Endothelial cell of umbilical vein (primary cell): ENCODE measurements around the gene SIAH1. TPM values are rescaled to one million over a fixed set of nuclear protein-coding genes. Genes with fewer than 3 reads are reported as not detected.
"Not testable (repeated sequence)": the region's sequence is repeated elsewhere in the genome, so short reads cannot be mapped to it uniquely, and the experiment has no call there.

Experiments used
- BruUV-seq: library from RNA; stranded (reverse); fragments of 400-500 nt; replicated peaks from 2 replicates; lab custom pipeline; 2021; lab: Mats Ljungman, UMichigan
- CTCF ChIA-PET: fragments of 300-600, 350-600 bp; sonication (Branson Sonifier 250); formaldehyde crosslinking; loops from one replicate; lab custom pipeline; 2021; ENCODE audit warnings: antibody characterized with exemption, inconsistent platforms; lab: Charles Lee
- POLR2A ChIA-PET: fragments of 300-600, 350-600 bp; sonication (Branson Sonifier 250); formaldehyde crosslinking; loops from one replicate; lab custom pipeline; 2021; ENCODE audit warnings: antibody characterized with exemption, inconsistent platforms; lab: Charles Lee
- DNase-seq: peaks from one replicate; pipeline ENCODE4 v3.0.0-alpha.2; 2011; ENCODE audit warnings: low read depth, low spot score
- FAIRE-seq: peaks from 2 replicates; lab custom pipeline; 2011; peaks lifted over from hg19 to GRCh38; lab: Jason Lieb, UNC
- H2AFZ ChIP-seq: 2 replicates; pipeline ENCODE4 v1.6.0; 2012; ENCODE audit warnings: low read depth, low read length, control low read depth, inconsistent platforms
- H3K27ac ChIP-seq: 2 replicates; pipeline ENCODE4 v1.5.1; 2011; ENCODE audit warnings: low read depth, mild to moderate bottlenecking, control low read depth, low read length, moderate library complexity; ENCODE audit not compliant: insufficient read depth
- H3K27me3 ChIP-seq, 2 experiments: 2 replicates each; pipeline versions ENCODE4 v1.6.0 to v1.6.1; 2011; ENCODE audit warnings: low read length in 2 of 2, mixed read lengths in 1 of 2; ENCODE audit not compliant: control insufficient read depth in 2 of 2, insufficient read depth in 2 of 2
- H3K36me3 ChIP-seq, 2 experiments: 2 replicates in 1 of 2; 3 replicates in 1 of 2; pipeline ENCODE4 v1.5.1; 2011; ENCODE audit warnings: low read length in 2 of 2, mild to moderate bottlenecking in 1 of 2, moderate library complexity in 1 of 2; ENCODE audit not compliant: control insufficient read depth in 2 of 2, insufficient read depth in 2 of 2; ENCODE audit errors: extremely low read depth in 1 of 2
- H3K4me1 ChIP-seq: 3 replicates; pipeline ENCODE4 v1.5.1; 2011; ENCODE audit warnings: mild to moderate bottlenecking, low read length; ENCODE audit not compliant: control insufficient read depth, insufficient read depth; ENCODE audit errors: extremely low read depth
- H3K4me2 ChIP-seq: 2 replicates; pipeline ENCODE4 v1.6.1; 2011; ENCODE audit warnings: low read length, control low read depth, mixed read lengths; ENCODE audit not compliant: insufficient read depth
- H3K4me3 ChIP-seq, 3 experiments: fragments of 200-600 bp in 1 of 3; sonication (generic), shearing (Covaris generic) in 1 of 3; replicated peaks in 1 of 3; 2 replicates each; pipeline ENCODE4 v1.5.1; 2011 to 2016; ENCODE audit warnings: control low read depth in 3 of 3, low read length in 3 of 3, mild to moderate bottlenecking in 2 of 3, inconsistent platforms in 1 of 3, low read depth in 1 of 3, moderate library complexity in 1 of 3; ENCODE audit not compliant: insufficient read depth in 1 of 3
- H3K79me2 ChIP-seq: 2 replicates; pipeline ENCODE4 v1.6.0; 2012; ENCODE audit warnings: low read length, inconsistent platforms; ENCODE audit not compliant: control insufficient read depth, insufficient read depth
- H3K9ac ChIP-seq: replicated peaks from 2 replicates; pipeline ENCODE3; 2011; ENCODE audit warnings: low read length, control low read depth; ENCODE audit not compliant: insufficient read depth; ENCODE audit errors: extremely low read depth
- H3K9me1 ChIP-seq: replicated peaks from 3 replicates; pipeline ENCODE4 v1.6.0; 2011; ENCODE audit warnings: mild to moderate bottlenecking, low read length; ENCODE audit not compliant: control insufficient read depth, insufficient read depth; ENCODE audit errors: extremely low read depth
- H3K9me3 ChIP-seq: replicated peaks from 2 replicates; pipeline ENCODE4 v1.5.1; 2012; ENCODE audit warnings: low read length, inconsistent platforms; ENCODE audit not compliant: control insufficient read depth, insufficient read depth
- H4K20me1 ChIP-seq: replicated peaks from 2 replicates; pipeline ENCODE3; 2011; ENCODE audit warnings: mild to moderate bottlenecking, low read length; ENCODE audit not compliant: control insufficient read depth, insufficient read depth; ENCODE audit errors: extremely low read depth
- CTCF ChIP-seq, 2 donors: IDR thresholded peaks; 1 replicate in 1 of 2; 2 replicates in 1 of 2; pipeline ENCODE4 v1.5.1; 2011; ENCODE audit warnings: low read length in 2 of 2, mild to moderate bottlenecking in 2 of 2, moderate library complexity in 2 of 2, control low read depth in 1 of 2, inconsistent platforms in 1 of 2, low read depth in 1 of 2; ENCODE audit not compliant: insufficient read depth in 1 of 2; ENCODE audit errors: extremely low read depth in 1 of 2
- EZH2 ChIP-seq: IDR thresholded peaks from 2 replicates; pipeline ENCODE4 v1.6.1; 2012; ENCODE audit warnings: borderline replicate concordance, low read depth, mild to moderate bottlenecking, moderate library complexity, low read length, inconsistent platforms; ENCODE audit not compliant: severe bottlenecking
- FOS ChIP-seq: IDR thresholded peaks from 2 replicates; pipeline ENCODE4 v1.6.1; 2011; ENCODE audit warnings: mild to moderate bottlenecking, low read length, moderate library complexity, borderline replicate concordance; ENCODE audit not compliant: insufficient read depth
- GATA2 ChIP-seq: IDR thresholded peaks from 2 replicates; pipeline ENCODE4 v1.7.0; 2011; ENCODE audit warnings: low read depth, mild to moderate bottlenecking, moderate library complexity, mixed read lengths, low read length; ENCODE audit not compliant: insufficient read length, insufficient read depth
- JUN ChIP-seq: IDR thresholded peaks from 2 replicates; pipeline ENCODE4 v1.6.1; 2011; ENCODE audit warnings: borderline replicate concordance, low read depth; ENCODE audit not compliant: insufficient read length, insufficient read depth
- MAX ChIP-seq: IDR thresholded peaks from 2 replicates; pipeline ENCODE4 v1.6.1; 2011; ENCODE audit not compliant: insufficient read depth, insufficient read length
- MYC ChIP-seq: IDR thresholded peaks from one replicate; pipeline ENCODE4 v1.6.1; 2011; ENCODE audit warnings: mild to moderate bottlenecking, low read depth, low read length
- POLR2A ChIP-seq: IDR thresholded peaks from 2 replicates; pipeline ENCODE4 v1.6.1; 2012; ENCODE audit warnings: low read depth, mild to moderate bottlenecking, control low read depth, low read length
- POLR2AphosphoS5 ChIP-seq: IDR thresholded peaks from 2 replicates; pipeline ENCODE4 v1.6.1; 2012; ENCODE audit warnings: low read depth, mild to moderate bottlenecking, control low read depth, low read length, moderate library complexity; ENCODE audit not compliant: insufficient read depth
- dilution Hi-C: fragments of 300-500 bp; cut with MboI; formaldehyde crosslinking; loops from one replicate; pipeline ENCODE4 v1.15.0; 2019; ENCODE audit warnings: low sequenced_read_pairs; ENCODE audit not compliant: extremely low pct_ligation_motif_present
- intact Hi-C: fragments of 100-400 bp; cut with micrococcal nuclease; formaldehyde crosslinking; loops from one replicate; pipeline ENCODE4 v1.10.0; 2022
- polyA plus RNA-seq, 4 experiments: library from polyadenylated mRNA; depleted of rRNA in 3 of 4; stranded (reverse) in 3 of 4; unstranded in 1 of 4; fragments of >200 nt; gene quantifications; 2 replicates each; pipeline versions ENCODE4 v1.2.1 to v1.2.3, GENCODE V29; 2011 to 2012; ENCODE audit warnings: missing spikeins in 1 of 4
- total RNA-seq: library from RNA; stranded (reverse); gene quantifications from 2 replicates; pipeline ENCODE4 v1.2.3, GENCODE V29; 2021

The SIAH1 gene
- total and polyA plus RNA-seq, 2 donors (not counting 3 experiments of a cell fraction or from before 2014, with no cell fraction given) = 14.4 to 19.9 TPM

- no peak overlapping the region for H2AFZ ChIP-seq
- no peak overlapping the region for H3K27ac ChIP-seq
- no peak overlapping the region for H3K4me3 ChIP-seq
- no peaks in the 10 kb centered on the region for H3K9me1 ChIP-seq
- DNase-seq = no peak
- no peaks in the 10 kb centered on the region for H3K9me3 ChIP-seq
- no peak for FAIRE-seq
- ChIA-PET CTCF (interaction anchor here (0.7 to 2.0 kb wide), 8 partner anchors 9 to 314 kb away, joined by 3 to 14 read pairs (median 3); no protein-coding TSS in a partner anchor), POLR2A (no interaction called here)
- no peak overlapping the region for H3K9ac ChIP-seq
- BruUV-seq = no TSS peak
- TF ChIP-seq MAX = no peak
- no peak for TF ChIP-seq GATA2
- no peak for TF ChIP-seq POLR2AphosphoS5
- no peak for TF ChIP-seq CTCF (IDR thresholded peaks at IDR 0.05; ENCODE audit: extremely low read depth in 1 of 2, insufficient read depth in 1 of 2, low read depth in 1 of 2, low read length in 2 of 2)
- TF ChIP-seq FOS = no peak
- TF ChIP-seq EZH2 = no peak
- no peak for TF ChIP-seq MYC
- TF ChIP-seq JUN = no peak
- TF ChIP-seq POLR2A = no peak
- intact Hi-C loops = loop anchor here (2.0 to 5.0 kb wide), 2 partner anchors 40 to 84 kb away; no protein-coding TSS in a partner anchor
- H4K20me1 ChIP-seq = no peaks in the 10 kb centered on the region
- no peak overlapping the region for H3K4me2 ChIP-seq
- no peaks in the 10 kb centered on the region for H3K27me3 ChIP-seq
- no peaks in the 10 kb centered on the region for H3K79me2 ChIP-seq
- H3K4me1 ChIP-seq = peaks cover 22% of the 10 kb centered on the region
- dilution Hi-C loops = no loop called here
- no peaks in the 10 kb centered on the region for H3K36me3 ChIP-seq
Measured at GRCh38 chr16:48317026-48317425, 68.2 kb downstream of the SIAH1 start.

- H3K4me1 ChIP-seq = peaks cover 19% of the 10 kb centered on the region
- POLR2A ChIA-PET, intact Hi-C loops, H3K27ac ChIP-seq, H3K9me3 ChIP-seq, FAIRE-seq, H3K9ac ChIP-seq, H3K79me2 ChIP-seq, DNase-seq, H4K20me1 ChIP-seq, H3K9me1 ChIP-seq, H3K36me3 ChIP-seq, H3K27me3 ChIP-seq, H2AFZ ChIP-seq, H3K4me2 ChIP-seq, dilution Hi-C loops, BruUV-seq, H3K4me3 ChIP-seq: not testable (repeated sequence)
- CTCF ChIA-PET = interaction anchor here (1.4 to 1.6 kb wide), 2 partner anchors 309 to 317 kb away, joined by 4 read pairs; no protein-coding TSS in a partner anchor
Measured at GRCh38 chr16:48313905-48314304, 71.3 kb downstream of the SIAH1 start.
